NCI-H146 treated with DMSO at 0.1 percent for 48 hours (cell line): ENCODE data around the gene ADCY2.
"Not testable (repeated sequence)": the region's sequence is repeated elsewhere in the genome, so short reads cannot be mapped to it uniquely, and the experiment has no call there.

ENCODE experiments used
- DNase-seq: peaks from one replicate; lab custom pipeline; 2025; ENCODE audit not compliant: unreplicated experiment; lab: John Stamatoyannopoulos, UW

The ADCY2 gene

GRCh38 chr5:7395432-7395946 is 449 bp upstream of the ADCY2 start:
- DNase-seq, result no peak

- no peak for DNase-seq
These were observed 946 bp downstream of the ADCY2 start for GRCh38 chr5:7396713-7397454.

DNA sequence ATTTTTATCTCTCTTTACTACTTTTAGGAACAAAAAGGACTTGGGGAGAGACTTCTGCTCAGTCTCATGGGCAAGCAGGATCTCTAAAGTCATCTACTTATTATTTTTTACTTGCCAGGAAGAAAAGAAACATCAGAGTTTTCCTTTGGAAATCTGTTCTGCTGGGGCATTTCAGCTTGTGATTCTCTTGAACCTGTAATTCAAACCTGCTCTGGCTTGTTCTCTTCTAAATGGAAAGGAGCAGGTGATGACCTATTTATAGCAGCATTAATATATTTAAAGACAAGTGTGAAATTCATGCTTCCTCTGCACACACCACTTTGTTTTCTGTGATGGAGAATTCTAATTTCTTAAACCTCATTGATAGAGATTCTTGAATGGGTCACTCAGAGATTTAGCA is 2.0 kb downstream of the ADCY2 start:
- DNase-seq, result no peak

DNA sequence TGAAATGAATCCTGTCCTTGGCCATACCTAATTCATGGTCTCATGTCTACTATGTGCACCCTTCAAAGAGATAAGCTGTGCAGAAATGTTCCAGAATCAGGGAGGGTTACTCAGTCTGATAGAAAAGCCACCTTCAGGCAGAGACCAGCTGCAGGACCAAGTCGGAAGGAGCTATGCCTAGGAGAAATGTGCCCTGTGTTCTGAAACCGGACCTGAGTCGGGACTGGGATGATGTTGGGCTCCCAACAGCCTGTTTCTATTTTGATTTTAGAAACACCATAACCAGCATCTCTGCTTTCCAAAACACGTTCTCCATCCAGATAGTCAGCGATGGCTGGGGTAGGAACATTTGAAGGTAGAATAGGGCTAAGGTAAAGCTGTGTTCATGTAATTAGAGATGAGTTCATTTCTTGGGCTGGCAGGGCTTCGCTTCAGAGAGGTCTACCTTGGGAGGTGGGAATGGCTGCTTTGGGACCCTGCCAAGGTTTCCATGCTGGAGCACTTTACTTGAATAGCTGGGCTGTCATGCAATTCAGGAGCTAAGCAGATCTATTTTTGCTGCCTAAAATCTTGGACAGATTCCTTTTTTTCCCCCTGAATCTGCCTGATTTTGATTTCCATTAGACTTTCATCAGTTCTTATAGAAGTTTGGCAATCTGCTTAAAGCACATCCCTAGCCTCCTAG is 2.8 kb downstream of the ADCY2 start:
- DNase-seq, result no peak

GRCh38 chr5:7405277-7405676 is 9.3 kb downstream of the ADCY2 start:
- DNase-seq, result no peak

- no peak for DNase-seq
These were observed 15.1 kb downstream of the ADCY2 start for GRCh38 chr5:7410936-7411511.

GRCh38 chr5:7412409-7412808 is 16.5 kb downstream of the ADCY2 start:
- no peak for DNase-seq

DNA sequence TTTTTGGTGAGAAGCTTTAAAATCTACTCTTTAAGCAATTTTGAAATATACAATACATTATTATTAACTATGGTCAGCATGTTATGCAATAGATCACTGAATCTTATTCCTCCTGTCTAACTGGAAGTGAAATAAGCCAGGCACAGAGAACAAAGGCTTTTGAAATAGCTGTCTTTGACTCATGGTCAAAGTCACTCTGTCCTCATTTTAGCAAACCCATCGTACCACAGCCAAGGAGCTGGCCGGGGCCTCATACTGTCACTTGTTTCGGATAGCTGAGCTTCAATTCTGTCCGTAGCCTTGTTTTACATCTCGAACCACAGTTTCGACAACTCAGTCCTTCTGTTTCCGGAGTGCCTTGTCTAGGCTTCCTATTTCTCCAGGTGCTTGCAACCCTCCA is 19.2 kb downstream of the ADCY2 start:
- no peak for DNase-seq

DNA sequence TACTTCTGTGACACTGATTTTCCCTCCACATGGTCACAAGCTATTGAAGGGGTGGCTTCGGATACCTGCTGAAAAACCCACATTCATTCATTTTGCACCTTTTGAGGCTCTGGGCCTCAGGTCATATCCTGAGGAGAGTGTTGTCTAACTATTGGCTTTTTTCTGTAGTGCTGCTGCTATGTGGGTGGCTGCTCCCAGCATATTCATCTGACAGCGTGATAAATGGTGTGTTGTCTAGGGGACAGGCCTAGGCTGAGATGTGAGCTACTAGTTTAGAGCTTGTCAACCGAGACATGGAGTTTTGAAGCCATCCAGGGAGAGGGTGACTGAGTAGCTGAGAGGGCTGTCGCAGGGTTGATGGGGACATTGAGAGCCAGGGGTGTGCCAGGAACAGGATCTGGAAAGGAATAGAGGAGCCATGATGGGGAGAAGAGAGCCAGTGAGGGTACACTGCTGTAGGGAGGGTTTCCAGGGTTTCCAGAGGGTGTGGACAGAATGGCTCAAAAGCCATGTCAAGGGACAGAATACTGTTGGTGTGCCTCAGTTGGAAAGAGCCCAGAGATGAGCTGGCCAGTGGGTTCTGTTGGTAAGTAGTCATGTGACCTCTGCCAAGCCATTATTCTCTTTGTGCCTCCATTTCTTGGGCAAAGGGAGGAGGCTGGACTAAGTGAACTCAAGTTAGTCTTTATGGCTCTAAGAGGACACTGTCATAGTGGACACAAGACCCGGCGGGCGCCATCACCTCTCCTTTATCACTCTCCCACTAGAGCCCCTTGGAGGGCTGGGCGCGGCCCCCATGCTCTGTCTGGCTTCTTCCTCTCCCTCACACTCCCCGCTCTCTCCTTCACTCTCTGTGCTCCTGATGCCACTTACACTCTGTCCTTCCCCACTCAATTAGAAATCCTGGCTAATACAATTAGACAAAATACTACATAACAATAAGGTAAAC is 19.9 kb downstream of the ADCY2 start:
- no peak for DNase-seq

DNA sequence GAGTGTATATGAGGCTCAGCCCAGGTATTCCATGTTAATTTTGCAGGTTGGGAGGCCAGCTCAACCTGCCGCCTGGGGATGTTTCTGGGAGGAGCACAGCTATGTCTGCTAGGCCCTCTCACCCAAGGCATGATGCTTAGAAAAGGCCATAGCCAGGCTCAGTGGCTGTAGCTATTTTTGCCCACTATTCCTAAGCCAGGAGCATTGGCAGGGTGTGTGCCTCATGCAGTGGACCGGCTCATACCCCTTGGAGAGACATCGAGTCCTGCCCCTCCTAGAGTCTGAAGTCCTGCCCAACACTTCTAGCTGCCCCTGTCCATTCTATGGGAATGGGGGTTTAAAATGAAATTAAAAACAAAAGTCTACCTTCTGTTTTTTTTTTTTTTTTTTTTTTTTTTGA is 22.3 kb downstream of the ADCY2 start:
- DNase-seq, result no peak

DNA sequence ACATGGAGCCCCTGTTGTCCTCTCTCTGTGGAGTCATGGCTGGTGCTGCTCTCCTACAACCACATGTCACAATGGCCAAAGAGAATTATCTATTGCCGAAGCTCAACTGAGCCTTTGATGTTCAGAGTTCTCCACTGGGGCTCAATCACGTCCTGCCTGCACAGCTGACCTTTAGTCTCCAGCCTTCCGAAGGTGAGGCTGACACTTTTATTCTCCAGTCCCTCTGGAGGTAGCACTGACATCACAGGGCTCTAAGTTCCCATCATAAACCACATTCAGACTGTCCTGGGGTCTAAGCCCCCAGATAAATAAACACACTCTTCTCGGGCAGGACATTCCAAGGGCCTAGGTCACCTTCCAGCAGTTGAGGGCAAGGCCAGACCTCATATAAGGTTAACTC is 23.4 kb downstream of the ADCY2 start:
- DNase-seq, result no peak

- DNase-seq, result no peak
These were observed 23.9 kb downstream of the ADCY2 start for GRCh38 chr5:7419846-7420245.

DNA sequence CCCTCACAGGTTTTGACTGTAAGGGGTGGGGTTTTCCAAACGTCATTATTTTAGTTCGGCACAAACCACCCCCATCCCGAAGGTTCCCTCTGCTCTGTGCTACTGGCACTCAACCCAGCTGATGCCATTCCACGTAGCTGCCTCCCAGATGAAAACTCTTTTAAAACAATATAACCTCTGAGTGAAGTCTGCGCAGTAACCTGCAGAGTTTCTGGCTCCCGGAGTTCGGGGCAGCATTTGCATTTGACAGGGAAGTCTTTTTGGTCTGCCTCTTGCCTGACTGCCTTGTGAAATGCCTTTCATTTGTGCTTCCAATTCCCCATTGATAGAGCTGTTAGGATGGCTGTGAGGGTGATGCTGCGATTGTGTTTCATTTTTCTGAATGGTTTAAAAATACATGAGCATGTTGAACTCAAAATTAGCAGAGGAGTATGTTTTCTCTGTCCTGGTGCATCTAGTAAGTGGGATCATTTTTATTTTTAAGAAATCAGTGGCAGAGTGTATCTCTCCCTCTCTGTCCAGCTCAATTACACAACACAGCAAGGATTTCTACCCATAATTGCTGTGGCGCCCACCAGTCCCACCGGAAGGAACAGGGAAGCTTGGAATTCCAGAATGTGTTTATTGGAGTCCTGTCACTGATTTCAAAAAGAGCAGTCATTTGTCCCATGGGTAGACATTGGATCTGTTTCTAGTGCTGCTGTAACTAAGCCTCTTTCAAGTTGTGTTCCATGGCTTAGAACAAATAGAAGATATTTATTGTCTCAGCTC is 24.8 kb downstream of the ADCY2 start:
- no peak for DNase-seq

DNA sequence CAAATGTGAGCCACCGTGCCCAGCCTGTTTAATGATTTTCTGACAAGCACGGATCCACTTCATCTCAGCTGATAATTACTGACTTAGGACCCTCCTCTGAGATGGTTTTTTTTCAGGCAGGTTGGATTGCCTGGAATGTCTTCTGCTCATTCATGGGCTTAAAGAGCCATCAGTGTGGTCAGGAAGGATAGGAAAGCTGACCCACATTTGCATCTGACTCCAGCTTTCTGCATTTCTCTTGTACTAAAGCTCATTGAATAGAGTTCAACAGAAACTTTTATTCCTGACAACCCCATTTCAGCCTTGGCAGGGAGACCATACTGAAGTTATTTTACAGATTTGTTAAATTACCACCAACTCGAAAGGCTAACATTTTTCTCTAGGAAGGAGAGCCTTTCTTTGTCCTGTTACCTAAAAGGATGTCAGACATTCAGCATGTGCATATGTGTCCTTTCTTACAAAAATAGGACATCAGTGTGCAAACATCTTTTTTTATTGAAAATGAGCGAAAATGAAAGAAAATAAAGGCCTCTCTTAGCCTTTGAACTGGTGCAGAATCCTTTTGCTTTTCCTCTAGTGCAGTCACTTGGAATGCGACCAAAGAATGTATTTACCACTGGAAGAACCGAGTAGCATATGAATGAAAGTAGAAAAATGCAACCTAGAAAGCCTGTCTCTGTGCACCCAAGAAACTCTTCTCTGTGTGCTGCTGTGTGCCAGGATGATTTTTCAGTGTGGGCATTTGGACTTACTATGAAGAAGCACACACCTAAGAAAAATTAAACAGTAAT is 26.6 kb downstream of the ADCY2 start:
- DNase-seq, result no peak

DNA sequence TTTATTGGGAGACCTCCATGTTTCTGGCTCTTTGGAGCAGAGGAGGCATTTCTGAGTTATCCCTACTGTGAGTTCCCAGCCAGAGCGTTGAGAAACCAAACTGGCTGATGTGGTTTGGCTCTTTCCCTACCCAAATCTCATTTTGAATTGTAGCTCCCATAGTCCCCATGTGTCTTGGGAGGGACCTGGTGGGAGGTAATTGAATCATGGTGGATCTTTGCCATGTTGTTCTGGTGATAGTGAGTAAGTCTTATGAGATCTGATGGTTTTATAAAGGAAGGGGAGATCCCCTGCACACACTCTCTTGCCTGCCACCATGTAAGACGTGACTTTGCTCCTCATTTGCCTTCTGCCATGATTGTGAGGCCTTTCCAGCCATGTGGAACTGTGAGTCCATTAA is 27.3 kb downstream of the ADCY2 start:
- not testable (repeated sequence) for DNase-seq

DNA sequence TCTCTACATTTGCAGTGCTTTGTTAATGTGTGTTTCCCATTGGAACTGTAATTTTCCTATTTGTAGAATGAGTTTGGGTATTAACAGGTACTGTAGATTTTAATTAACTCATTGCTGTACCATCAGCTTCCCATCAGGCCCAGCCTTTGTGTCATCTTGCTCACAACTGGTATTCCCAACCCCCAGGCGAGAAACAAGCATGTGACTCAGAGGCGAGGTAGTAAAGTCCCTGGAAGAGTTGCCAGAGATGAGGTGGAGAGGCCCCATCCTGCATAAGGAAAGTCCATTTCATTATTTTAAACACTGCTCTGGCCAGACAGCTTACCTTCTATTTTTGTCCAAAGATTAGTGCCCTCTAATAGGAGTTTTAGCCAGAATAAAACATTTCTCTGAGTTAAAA is 29.9 kb downstream of the ADCY2 start:
- no peak for DNase-seq

DNA sequence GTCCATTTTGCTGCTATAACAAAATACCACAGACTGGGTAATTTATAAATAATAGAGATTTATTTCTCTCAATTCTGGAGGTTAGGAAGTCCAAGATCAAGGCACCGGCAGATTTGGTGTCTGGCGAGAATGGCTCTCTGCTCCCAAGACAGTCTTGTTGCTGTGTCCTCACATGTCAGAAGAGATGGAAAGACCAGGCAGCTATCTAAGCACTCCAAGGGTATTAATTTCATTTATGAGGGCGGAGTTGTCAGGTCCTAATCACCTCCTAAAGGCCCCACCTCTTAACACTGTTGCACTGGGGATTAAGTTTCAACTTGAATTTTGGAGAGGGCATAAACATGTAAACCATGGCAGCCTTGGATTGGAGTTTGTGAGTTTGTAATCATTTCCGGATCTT is 30.3 kb downstream of the ADCY2 start:
- no peak for DNase-seq

- no peak for DNase-seq
These were observed 39.0 kb downstream of the ADCY2 start for GRCh38 chr5:7434914-7435313.

- DNase-seq, result no peak
These were observed 39.6 kb downstream of the ADCY2 start for GRCh38 chr5:7435503-7435902.

GRCh38 chr5:7436521-7436920 is 40.6 kb downstream of the ADCY2 start:
- no peak for DNase-seq
